Thyroid gland (tissue), 4 donors: Measurements from ENCODE around the gene MRPL22. TPM values are rescaled to one million over a fixed set of nuclear protein-coding genes. Genes with fewer than 3 reads are reported as not detected.

ENCODE experiments used
- DNase-seq, 2 donors: peaks; one replicate each; pipeline ENCODE4 v3.0.0-alpha.2; 2019
- H3K27ac ChIP-seq, 3 donors: fragments of 200-600 bp; sonication (generic); 1 replicate in 2 of 3; 2 replicates in 1 of 3; pipeline ENCODE4 v1.5.1; 2016 to 2019; ENCODE audit warnings: mild to moderate bottlenecking in 1 of 3, moderate library complexity in 1 of 3
- H3K27me3 ChIP-seq: fragments of 200-600 bp; sonication (generic); one replicate; pipeline ENCODE4 v1.5.1; 2019
- H3K36me3 ChIP-seq, 2 donors: fragments of 200-600 bp; sonication (generic); one replicate each; pipeline ENCODE4 v1.5.1; 2016 to 2019
- H3K4me1 ChIP-seq, 2 donors: fragments of 200-600 bp; sonication (generic); one replicate each; pipeline ENCODE4 v1.5.1; 2017 to 2019
- H3K4me3 ChIP-seq, 3 donors: fragments of 200-600 bp; sonication (generic); replicated peaks in 1 of 3; 1 replicate in 2 of 3; 2 replicates in 1 of 3; pipeline ENCODE4 v1.5.1; 2016; ENCODE audit warnings: mild to moderate bottlenecking in 1 of 3
- H3K9me3 ChIP-seq: fragments of 200-600 bp; sonication (generic); one replicate; pipeline ENCODE4 v1.5.1; 2017
- POLR2A ChIP-seq, 2 donors: fragments of 450-650 bp; IDR thresholded peaks; one replicate each; pipeline ENCODE4 v1.6.1; 2017; ENCODE audit warnings: antibody characterized with exemption in 2 of 2, mild to moderate bottlenecking in 2 of 2, moderate library complexity in 1 of 2
- WGBS, 2 donors: methylation state at CpG; one replicate each; pipeline ENCODE4 v1.1.5; 2017; 5-methylcytosine and 5-hydroxymethylcytosine counted together
- intact Hi-C: fragments of 100-400 bp; cut with DNase I; formaldehyde crosslinking; loops from one replicate; pipeline ENCODE4 v1.15.1; 2023
- total RNA-seq, 4 donors: library from RNA; depleted of rRNA; stranded (reverse); fragments of >200 nt; gene quantifications; one replicate each; pipeline ENCODE4 v1.2.3, GENCODE V29; 2016
- TF ChIP-seq, protein P1 (sequence below), 6 experiments: fragments of 200-600 bp in 3 of 6; fragments of 450-650 bp in 3 of 6; sonication (generic) in 3 of 6; IDR thresholded peaks; one replicate each; pipeline ENCODE4 v1.5.1; 2016 to 2019; ENCODE audit warnings: antibody characterized with exemption in 6 of 6, mild to moderate bottlenecking in 2 of 6, inconsistent platforms in 1 of 6, moderate library complexity in 1 of 6

The MRPL22 gene
- total RNA-seq, 4 donors from 2014 or later = 9.2 to 31.8 (median 25.2) TPM

DNA sequence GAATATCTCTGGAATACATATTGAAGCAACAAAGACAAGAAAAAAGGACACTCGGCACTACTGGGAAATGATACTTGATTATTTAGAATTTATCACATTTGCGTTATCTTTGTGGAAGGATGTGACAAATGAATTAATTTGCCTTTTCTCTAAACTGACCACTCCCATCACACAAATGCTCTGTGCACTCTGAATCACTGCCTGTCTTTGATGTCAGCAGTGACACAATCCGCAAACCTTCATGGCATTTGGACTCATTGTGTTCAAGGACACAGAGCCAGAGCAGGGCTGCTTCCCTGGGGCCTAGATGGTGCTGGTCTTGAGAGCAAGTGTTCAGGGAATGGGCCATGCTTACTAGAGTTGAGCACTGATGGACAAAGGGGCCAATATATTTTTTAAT lies 67.8 kb downstream of the MRPL22 start:
- Histone ChIP-seq H3K9me3 (no peaks in the 10 kb centered on the region), H3K27me3 (no peaks in the 10 kb centered on the region), H3K4me1 (no peaks in the 10 kb centered on the region), H3K27ac (no peak overlapping the region), H3K36me3 (no peaks in the 10 kb centered on the region), H3K4me3 (no peak overlapping the region)
- no peak for TF ChIP-seq POLR2A (IDR thresholded peaks at IDR 0.05)
- TF ChIP-seq, protein P1, sequence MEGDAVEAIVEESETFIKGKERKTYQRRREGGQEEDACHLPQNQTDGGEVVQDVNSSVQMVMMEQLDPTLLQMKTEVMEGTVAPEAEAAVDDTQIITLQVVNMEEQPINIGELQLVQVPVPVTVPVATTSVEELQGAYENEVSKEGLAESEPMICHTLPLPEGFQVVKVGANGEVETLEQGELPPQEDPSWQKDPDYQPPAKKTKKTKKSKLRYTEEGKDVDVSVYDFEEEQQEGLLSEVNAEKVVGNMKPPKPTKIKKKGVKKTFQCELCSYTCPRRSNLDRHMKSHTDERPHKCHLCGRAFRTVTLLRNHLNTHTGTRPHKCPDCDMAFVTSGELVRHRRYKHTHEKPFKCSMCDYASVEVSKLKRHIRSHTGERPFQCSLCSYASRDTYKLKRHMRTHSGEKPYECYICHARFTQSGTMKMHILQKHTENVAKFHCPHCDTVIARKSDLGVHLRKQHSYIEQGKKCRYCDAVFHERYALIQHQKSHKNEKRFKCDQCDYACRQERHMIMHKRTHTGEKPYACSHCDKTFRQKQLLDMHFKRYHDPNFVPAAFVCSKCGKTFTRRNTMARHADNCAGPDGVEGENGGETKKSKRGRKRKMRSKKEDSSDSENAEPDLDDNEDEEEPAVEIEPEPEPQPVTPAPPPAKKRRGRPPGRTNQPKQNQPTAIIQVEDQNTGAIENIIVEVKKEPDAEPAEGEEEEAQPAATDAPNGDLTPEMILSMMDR (IDR thresholded peaks at IDR 0.05) = no peak
- no peak for DNase-seq
- 93 to 95% methylated on average over 3 of the region's 3 CpGs for WGBS, 2 donors
- intact Hi-C loops = no loop called here

GRCh38 chr5:155010881-155011280 lies 70.0 kb downstream of the MRPL22 start:
- no peak overlapping the region for H3K4me3 ChIP-seq
- DNase-seq = no peak
- no peak for TF ChIP-seq POLR2A (IDR thresholded peaks at IDR 0.05)
- TF ChIP-seq, protein P1 (IDR thresholded peaks at IDR 0.05) = no peak
- H3K4me1 ChIP-seq = no peaks in the 10 kb centered on the region
- no peaks in the 10 kb centered on the region for H3K36me3 ChIP-seq
- no peaks in the 10 kb centered on the region for H3K9me3 ChIP-seq
- WGBS, 2 donors = 83 to 90% methylated on average over 3 of the region's 3 CpGs
- H3K27ac ChIP-seq = no peak overlapping the region
- intact Hi-C loops = no loop called here
- H3K27me3 ChIP-seq = no peaks in the 10 kb centered on the region

DNA sequence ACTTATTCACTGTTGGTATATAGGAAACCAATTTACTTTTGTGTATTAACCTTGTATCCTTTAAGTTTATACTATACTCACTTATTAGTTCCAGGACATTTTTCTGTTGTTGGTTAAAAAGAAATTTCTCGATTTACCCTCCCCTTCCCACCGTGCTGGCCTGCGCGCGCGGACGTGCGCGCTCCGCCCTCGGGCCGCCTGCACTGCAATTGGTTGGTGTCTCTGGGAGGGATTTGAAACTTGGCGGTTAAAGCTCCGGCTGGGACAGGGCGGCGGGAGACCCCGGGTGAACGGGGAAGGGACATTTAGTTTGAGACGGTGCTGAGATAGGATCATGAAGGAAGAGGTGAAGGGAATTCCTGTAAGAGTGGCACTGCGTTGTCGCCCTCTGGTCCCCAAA lies 72.7 kb downstream of the MRPL22 start, which contains the start of gene KIF4B:
KIF4B (plus strand) TSS at position 230 of the 400 bp plus-strand sequence; CDS start at position 335, 105 bp downstream.
- H3K36me3 ChIP-seq = no peaks in the 10 kb centered on the region
- no peaks in the 10 kb centered on the region for H3K4me1 ChIP-seq
- H3K9me3 ChIP-seq = no peaks in the 10 kb centered on the region
- DNase-seq = no peak
- TF ChIP-seq, protein P1 (IDR thresholded peaks at IDR 0.05) = no peak
- TF ChIP-seq POLR2A (IDR thresholded peaks at IDR 0.05) = no peak
- 94 to 97% methylated on average over 21 of the region's 21 CpGs for WGBS, 2 donors
- no peaks in the 10 kb centered on the region for H3K27me3 ChIP-seq
- no peak within 1 kb of the TSS for H3K27ac ChIP-seq
- no peak within 1 kb of the TSS for H3K4me3 ChIP-seq
- intact Hi-C loops = no loop called here

DNA sequence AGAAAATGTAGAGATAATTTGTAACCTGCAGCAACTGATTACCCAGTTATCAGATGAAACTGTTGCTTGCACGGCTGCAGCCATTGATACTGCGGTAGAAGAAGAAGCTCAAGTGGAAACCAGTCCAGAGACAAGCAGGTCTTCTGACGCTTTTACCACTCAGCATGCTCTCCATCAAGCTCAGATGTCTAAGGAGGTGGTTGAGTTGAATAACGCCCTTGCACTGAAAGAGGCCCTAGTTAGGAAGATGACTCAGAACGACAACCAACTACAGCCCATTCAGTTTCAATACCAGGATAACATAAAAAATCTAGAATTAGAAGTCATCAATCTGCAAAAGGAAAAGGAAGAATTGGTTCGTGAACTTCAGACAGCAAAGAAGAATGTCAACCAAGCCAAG lies 74.4 kb downstream of the MRPL22 start:
- no peak for TF ChIP-seq POLR2A (IDR thresholded peaks at IDR 0.05)
- TF ChIP-seq, protein P1 (IDR thresholded peaks at IDR 0.05) = no peak
- H3K27me3 ChIP-seq = no peaks in the 10 kb centered on the region
- no peaks in the 10 kb centered on the region for H3K9me3 ChIP-seq
- H3K36me3 ChIP-seq = no peaks in the 10 kb centered on the region
- no peak for DNase-seq
- WGBS, 2 donors = 75 to 86% methylated on average over 6 of the region's 6 CpGs
- intact Hi-C loops = no loop called here
- no peak overlapping the region for H3K4me3 ChIP-seq
- H3K4me1 ChIP-seq = no peaks in the 10 kb centered on the region
- H3K27ac ChIP-seq = no peak overlapping the region

GRCh38 chr5:155017610-155018009 lies 76.7 kb downstream of the MRPL22 start:
- TF ChIP-seq POLR2A (IDR thresholded peaks at IDR 0.05) = no peak
- TF ChIP-seq, protein P1 (IDR thresholded peaks at IDR 0.05) = no peak
- Histone ChIP-seq H3K27me3 (no peaks in the 10 kb centered on the region), H3K27ac (no peak overlapping the region), H3K4me1 (no peaks in the 10 kb centered on the region), H3K9me3 (no peaks in the 10 kb centered on the region), H3K4me3 (no peak overlapping the region), H3K36me3 (no peaks in the 10 kb centered on the region)
- intact Hi-C loops = no loop called here
- 64 to 68% methylated on average over 2 of the region's 2 CpGs for WGBS, 2 donors
- no peak for DNase-seq

Other genes with a start within 250 kb of the MRPL22 start
- 100 to 1,000 TPM; 109 to 192 (median 133) TPM for gene LARP1, start 185.7 kb upstream of the MRPL22 start, total RNA-seq
- gene FAXDC2, start 90.5 kb upstream of the MRPL22 start, total RNA-seq = 100 to 1,000 TPM in 1 of 4 donors, 10 to 100 TPM in 3; 47.0 to 148 (median 52.9) TPM
- 100 to 1,000 TPM in 1 of 4 donors, 10 to 100 TPM in 3; 70.3 to 123 (median 88.6) TPM for gene CNOT8, start 82.4 kb upstream of the MRPL22 start, total RNA-seq
- gene GEMIN5, start 2.9 kb upstream of the MRPL22 start, total RNA-seq = 10 to 100 TPM; 13.6 to 20.1 (median 15.3) TPM
- not detected for gene KIF4B, start 72.7 kb downstream of the MRPL22 start, total RNA-seq